HepG2 (cell line): ENCODE results near the gene ACTR3. TPM values are rescaled to one million over a fixed set of nuclear protein-coding genes. Genes with fewer than 3 reads are reported as not detected.

ENCODE experiments used
- CHCHD3 ChIP-seq: sonication (generic); formaldehyde crosslinking; IDR thresholded peaks from 2 replicates; pipeline ENCODE4 v1.8.0; 2022; ENCODE audit warnings: mild to moderate bottlenecking, missing genetic modification reagents, moderate library complexity
- GPN1 ChIP-seq: sonication (generic); formaldehyde crosslinking; IDR thresholded peaks from 2 replicates; pipeline ENCODE4 v1.5.1; 2020; ENCODE audit warnings: missing genetic modification reagents, borderline replicate concordance
- KDM1A ChIP-seq: IDR thresholded peaks from 2 replicates; pipeline ENCODE4 v1.6.1; 2016; ENCODE audit warnings: missing compliant biosample characterization
- KDM5B ChIP-seq: sonication (generic); formaldehyde crosslinking; IDR thresholded peaks from 2 replicates; pipeline ENCODE4 v1.4.0; 2020; ENCODE audit warnings: missing genetic modification reagents, mild to moderate bottlenecking, borderline replicate concordance
- MTF1 ChIP-seq: sonication (generic); formaldehyde crosslinking; IDR thresholded peaks from 2 replicates; pipeline ENCODE4 v1.5.0; 2020; ENCODE audit warnings: missing genetic modification reagents
- MTF2 ChIP-seq: sonication (generic); formaldehyde crosslinking; IDR thresholded peaks from 2 replicates; pipeline ENCODE4 v1.5.0; 2020; ENCODE audit warnings: missing genetic modification reagents, borderline replicate concordance
- MXD3 ChIP-seq: IDR thresholded peaks from 2 replicates; pipeline ENCODE4 v1.6.1; 2016; ENCODE audit warnings: mild to moderate bottlenecking, missing biosample characterization, missing genetic modification reagents
- NAIF1 ChIP-seq: sonication (generic); formaldehyde crosslinking; IDR thresholded peaks from 2 replicates; pipeline ENCODE4 v1.5.0; 2020; ENCODE audit warnings: mild to moderate bottlenecking, missing genetic modification reagents, borderline replicate concordance
- PPARG ChIP-seq: conservative IDR thresholded peaks from 2 replicates; pipeline ENCODE4 v1.6.1; 2016; ENCODE audit warnings: missing biosample characterization, missing genetic modification reagents
- SMAD9 ChIP-seq: sonication (generic); formaldehyde crosslinking; IDR thresholded peaks from 2 replicates; pipeline ENCODE4 v1.5.1; 2020; ENCODE audit warnings: mild to moderate bottlenecking, missing genetic modification reagents
- SNAPC5 ChIP-seq: sonication (generic); formaldehyde crosslinking; IDR thresholded peaks from 2 replicates; pipeline ENCODE4 v1.8.1; 2023; ENCODE audit warnings: mild to moderate bottlenecking, missing genetic modification reagents, borderline replicate concordance
- TSC22D2 ChIP-seq: sonication (generic); formaldehyde crosslinking; IDR thresholded peaks from 2 replicates; pipeline ENCODE4 v1.5.1; 2020; ENCODE audit warnings: missing genetic modification reagents, mild to moderate bottlenecking, borderline replicate concordance
- ZFP90 ChIP-seq: sonication (generic); formaldehyde crosslinking; IDR thresholded peaks from 2 replicates; pipeline ENCODE4 v1.8.0; 2022; ENCODE audit warnings: missing genetic modification reagents, mild to moderate bottlenecking, inconsistent platforms, borderline replicate concordance
- ZNF136 ChIP-seq: sonication (generic); formaldehyde crosslinking; IDR thresholded peaks from 2 replicates; pipeline ENCODE4 v1.8.1; 2022; ENCODE audit warnings: low read depth, mild to moderate bottlenecking, moderate library complexity, missing genetic modification reagents
- ZNF550 ChIP-seq: sonication (generic); formaldehyde crosslinking; IDR thresholded peaks from 2 replicates; pipeline ENCODE4 v1.4.0; 2020; ENCODE audit warnings: mild to moderate bottlenecking, missing genetic modification reagents, borderline replicate concordance
- ZNF580 ChIP-seq: IDR thresholded peaks from 2 replicates; pipeline ENCODE4 v1.6.1; 2016; ENCODE audit warnings: low read depth, borderline replicate concordance
- ZNF607 ChIP-seq: sonication (generic); formaldehyde crosslinking; IDR thresholded peaks from 2 replicates; pipeline ENCODE4 v1.5.1; 2020; ENCODE audit warnings: missing genetic modification reagents, mild to moderate bottlenecking, borderline replicate concordance
- ZNF841 ChIP-seq: sonication (generic); formaldehyde crosslinking; IDR thresholded peaks from 2 replicates; pipeline ENCODE4 v1.8.1; 2023; ENCODE audit warnings: missing genetic modification reagents, borderline replicate concordance
- ZNF879 ChIP-seq: sonication (generic); formaldehyde crosslinking; IDR thresholded peaks from 2 replicates; pipeline ENCODE4 v1.8.1; 2023; ENCODE audit warnings: missing genetic modification reagents
- ZSCAN9 ChIP-seq: IDR thresholded peaks from 2 replicates; pipeline ENCODE4 v1.6.1; 2016; ENCODE audit warnings: borderline replicate concordance
- polyA plus RNA-seq, 8 experiments: library from polyadenylated mRNA; depleted of rRNA in 3 of 8; stranded (reverse) in 7 of 8; unstranded in 1 of 8; fragments of >200 nt; fragmentation: Illumina TruSeq in 4 of 8; extraction: Trizol in 4 of 8; gene quantifications; 2 replicates each; pipeline versions ENCODE4 v1.2.1 to v1.2.3, GENCODE V29; 2011 to 2016; ENCODE audit warnings: low read depth in 4 of 8, missing spikeins in 1 of 8, mixed read lengths in 1 of 8; ENCODE audit not compliant: insufficient read depth in 1 of 8
- total RNA-seq, 5 experiments: library from RNA; depleted of rRNA; stranded (reverse); fragments of >200 nt; fragmentation: Illumina TruSeq; extraction: Trizol; gene quantifications; 2 replicates each; pipeline ENCODE4 v1.2.3, GENCODE V29; 2016; ENCODE audit warnings: low read depth in 1 of 5
- TF ChIP-seq, protein P1 (sequence below): sonication (generic); formaldehyde crosslinking; IDR thresholded peaks from 2 replicates; pipeline ENCODE4 v1.5.0; 2020; ENCODE audit warnings: missing genetic modification reagents
- TF ChIP-seq, protein P2 (sequence below): sonication (generic); formaldehyde crosslinking; IDR thresholded peaks from 2 replicates; pipeline ENCODE4 v1.4.0; 2020; ENCODE audit warnings: missing genetic modification reagents, borderline replicate concordance
- TF ChIP-seq, protein P3 (sequence below): sonication (generic); formaldehyde crosslinking; IDR thresholded peaks from 2 replicates; pipeline ENCODE4 v1.8.1; 2022; ENCODE audit warnings: mild to moderate bottlenecking, missing genetic modification reagents

The ACTR3 gene
- total and polyA plus RNA-seq, 2 of the 13 experiments (the other 11 are each of a cell fraction or from before 2014, with no cell fraction given) = 123 to 225 TPM

- TF ChIP-seq ZNF841 (CRISPR knock-in tag) (no peak), ZNF550 (CRISPR knock-in tag) (no peak), ZFP90 (CRISPR knock-in tag) (no peak), NAIF1 (no peak), PPARG (no peak), SMAD9 (CRISPR knock-in tag) (no peak), ZSCAN9 (no peak), TSC22D2 (CRISPR knock-in tag) (no peak), MXD3 (no peak), ZNF136 (CRISPR knock-in tag) (no peak), ZNF879 (0 out of 2 replicates have a peak, but pooled peaks have one; percentile 16), CHCHD3 (CRISPR knock-in tag) (peak; percentile 89; the same call in 1 of the 2 replicates), MTF1 (no peak), MTF2 (CRISPR knock-in tag) (no peak), GPN1 (CRISPR knock-in tag) (no peak), KDM1A (CRISPR knock-in tag) (no peak), KDM5B (CRISPR knock-in tag) (no peak; the same call in 1 of the 2 replicates), ZNF580 (CRISPR knock-in tag) (0 out of 2 replicates have a peak, but pooled peaks have one; percentile 20), SNAPC5 (CRISPR knock-in tag) (peak; percentile 53; the same call in 1 of the 2 replicates), ZNF607 (CRISPR knock-in tag) (no peak)
- TF ChIP-seq, protein P1, sequence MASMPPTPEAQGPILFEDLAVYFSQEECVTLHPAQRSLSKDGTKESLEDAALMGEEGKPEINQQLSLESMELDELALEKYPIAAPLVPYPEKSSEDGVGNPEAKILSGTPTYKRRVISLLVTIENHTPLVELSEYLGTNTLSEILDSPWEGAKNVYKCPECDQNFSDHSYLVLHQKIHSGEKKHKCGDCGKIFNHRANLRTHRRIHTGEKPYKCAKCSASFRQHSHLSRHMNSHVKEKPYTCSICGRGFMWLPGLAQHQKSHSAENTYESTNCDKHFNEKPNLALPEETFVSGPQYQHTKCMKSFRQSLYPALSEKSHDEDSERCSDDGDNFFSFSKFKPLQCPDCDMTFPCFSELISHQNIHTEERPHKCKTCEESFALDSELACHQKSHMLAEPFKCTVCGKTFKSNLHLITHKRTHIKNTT (CRISPR knock-in tag) = no peak
- TF ChIP-seq, protein P2, sequence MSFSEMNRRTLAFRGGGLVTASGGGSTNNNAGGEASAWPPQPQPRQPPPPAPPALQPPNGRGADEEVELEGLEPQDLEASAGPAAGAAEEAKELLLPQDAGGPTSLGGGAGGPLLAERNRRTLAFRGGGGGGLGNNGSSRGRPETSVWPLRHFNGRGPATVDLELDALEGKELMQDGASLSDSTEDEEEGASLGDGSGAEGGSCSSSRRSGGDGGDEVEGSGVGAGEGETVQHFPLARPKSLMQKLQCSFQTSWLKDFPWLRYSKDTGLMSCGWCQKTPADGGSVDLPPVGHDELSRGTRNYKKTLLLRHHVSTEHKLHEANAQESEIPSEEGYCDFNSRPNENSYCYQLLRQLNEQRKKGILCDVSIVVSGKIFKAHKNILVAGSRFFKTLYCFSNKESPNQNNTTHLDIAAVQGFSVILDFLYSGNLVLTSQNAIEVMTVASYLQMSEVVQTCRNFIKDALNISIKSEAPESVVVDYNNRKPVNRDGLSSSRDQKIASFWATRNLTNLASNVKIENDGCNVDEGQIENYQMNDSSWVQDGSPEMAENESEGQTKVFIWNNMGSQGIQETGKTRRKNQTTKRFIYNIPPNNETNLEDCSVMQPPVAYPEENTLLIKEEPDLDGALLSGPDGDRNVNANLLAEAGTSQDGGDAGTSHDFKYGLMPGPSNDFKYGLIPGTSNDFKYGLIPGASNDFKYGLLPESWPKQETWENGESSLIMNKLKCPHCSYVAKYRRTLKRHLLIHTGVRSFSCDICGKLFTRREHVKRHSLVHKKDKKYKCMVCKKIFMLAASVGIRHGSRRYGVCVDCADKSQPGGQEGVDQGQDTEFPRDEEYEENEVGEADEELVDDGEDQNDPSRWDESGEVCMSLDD (CRISPR knock-in tag) = no peak
- TF ChIP-seq, protein P3, sequence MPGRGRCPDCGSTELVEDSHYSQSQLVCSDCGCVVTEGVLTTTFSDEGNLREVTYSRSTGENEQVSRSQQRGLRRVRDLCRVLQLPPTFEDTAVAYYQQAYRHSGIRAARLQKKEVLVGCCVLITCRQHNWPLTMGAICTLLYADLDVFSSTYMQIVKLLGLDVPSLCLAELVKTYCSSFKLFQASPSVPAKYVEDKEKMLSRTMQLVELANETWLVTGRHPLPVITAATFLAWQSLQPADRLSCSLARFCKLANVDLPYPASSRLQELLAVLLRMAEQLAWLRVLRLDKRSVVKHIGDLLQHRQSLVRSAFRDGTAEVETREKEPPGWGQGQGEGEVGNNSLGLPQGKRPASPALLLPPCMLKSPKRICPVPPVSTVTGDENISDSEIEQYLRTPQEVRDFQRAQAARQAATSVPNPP (CRISPR knock-in tag) = no peak
Observed at GRCh38 chr2:113977060-113977659, 87.3 kb downstream of the ACTR3 start (continued).
